ENCODE results near the gene ARHGEF17.

Gene ARHGEF17, protein sequence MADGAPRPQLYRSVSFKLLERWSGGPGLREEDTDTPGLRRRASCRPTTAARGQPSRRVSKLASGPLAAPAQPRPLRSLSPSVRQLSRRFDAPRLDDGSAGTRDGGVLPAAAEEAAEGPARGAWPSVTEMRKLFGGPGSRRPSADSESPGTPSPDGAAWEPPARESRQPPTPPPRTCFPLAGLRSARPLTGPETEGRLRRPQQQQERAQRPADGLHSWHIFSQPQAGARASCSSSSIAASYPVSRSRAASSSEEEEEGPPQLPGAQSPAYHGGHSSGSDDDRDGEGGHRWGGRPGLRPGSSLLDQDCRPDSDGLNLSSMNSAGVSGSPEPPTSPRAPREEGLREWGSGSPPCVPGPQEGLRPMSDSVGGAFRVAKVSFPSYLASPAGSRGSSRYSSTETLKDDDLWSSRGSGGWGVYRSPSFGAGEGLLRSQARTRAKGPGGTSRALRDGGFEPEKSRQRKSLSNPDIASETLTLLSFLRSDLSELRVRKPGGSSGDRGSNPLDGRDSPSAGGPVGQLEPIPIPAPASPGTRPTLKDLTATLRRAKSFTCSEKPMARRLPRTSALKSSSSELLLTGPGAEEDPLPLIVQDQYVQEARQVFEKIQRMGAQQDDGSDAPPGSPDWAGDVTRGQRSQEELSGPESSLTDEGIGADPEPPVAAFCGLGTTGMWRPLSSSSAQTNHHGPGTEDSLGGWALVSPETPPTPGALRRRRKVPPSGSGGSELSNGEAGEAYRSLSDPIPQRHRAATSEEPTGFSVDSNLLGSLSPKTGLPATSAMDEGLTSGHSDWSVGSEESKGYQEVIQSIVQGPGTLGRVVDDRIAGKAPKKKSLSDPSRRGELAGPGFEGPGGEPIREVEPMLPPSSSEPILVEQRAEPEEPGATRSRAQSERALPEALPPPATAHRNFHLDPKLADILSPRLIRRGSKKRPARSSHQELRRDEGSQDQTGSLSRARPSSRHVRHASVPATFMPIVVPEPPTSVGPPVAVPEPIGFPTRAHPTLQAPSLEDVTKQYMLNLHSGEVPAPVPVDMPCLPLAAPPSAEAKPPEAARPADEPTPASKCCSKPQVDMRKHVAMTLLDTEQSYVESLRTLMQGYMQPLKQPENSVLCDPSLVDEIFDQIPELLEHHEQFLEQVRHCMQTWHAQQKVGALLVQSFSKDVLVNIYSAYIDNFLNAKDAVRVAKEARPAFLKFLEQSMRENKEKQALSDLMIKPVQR (N-terminal part only)

DNA sequence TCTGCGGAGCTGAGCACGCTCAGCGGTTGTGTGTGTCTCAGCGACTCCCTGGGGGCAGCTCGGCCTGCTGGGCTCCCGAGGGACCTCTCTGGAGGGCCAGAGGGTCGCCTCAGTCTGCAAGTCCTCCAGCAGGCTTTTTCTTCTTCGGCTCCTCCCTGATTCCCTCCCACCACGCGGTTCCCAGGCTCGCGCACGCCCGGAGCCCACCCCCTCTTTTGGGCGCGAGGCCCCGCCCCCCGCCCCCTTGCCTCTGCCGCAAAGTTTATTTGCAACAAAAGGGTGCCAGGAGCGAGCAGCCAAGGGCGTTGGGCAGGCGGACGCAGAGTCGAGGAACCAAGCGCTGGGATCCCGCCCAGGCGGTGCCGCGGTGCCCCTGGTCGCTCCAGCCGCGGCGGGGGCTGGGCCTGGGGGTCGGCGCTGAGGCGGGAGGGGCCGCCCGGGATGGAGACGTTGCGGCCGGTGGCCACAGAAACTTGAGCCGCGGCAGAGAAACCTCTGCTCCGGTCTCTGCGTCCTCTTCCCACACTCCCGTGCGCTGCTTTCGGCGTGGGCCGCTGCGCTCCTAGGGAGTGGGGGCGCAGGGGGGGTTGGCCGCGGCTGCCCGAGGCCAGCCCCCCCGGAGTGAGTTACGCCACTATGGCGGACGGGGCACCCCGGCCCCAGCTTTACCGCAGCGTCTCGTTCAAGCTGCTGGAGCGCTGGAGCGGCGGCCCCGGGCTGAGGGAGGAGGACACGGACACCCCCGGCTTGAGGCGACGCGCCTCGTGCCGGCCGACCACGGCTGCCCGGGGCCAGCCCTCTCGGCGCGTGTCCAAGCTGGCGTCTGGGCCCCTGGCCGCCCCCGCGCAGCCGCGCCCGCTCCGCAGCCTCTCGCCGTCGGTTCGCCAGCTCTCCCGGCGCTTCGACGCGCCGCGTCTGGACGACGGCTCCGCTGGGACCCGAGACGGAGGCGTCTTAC, at the start of gene ARHGEF17:
Gene ARHGEF17 (plus strand): TSS at position 274 of the 958 bp plus-strand sequence. CDS start 363 bp downstream, at position 637.
- H3K9ac ChIP-seq (ENCODE audit: low read depth, low read length), result peak within 1 kb of the TSS; percentile 75
- H3K4me1 ChIP-seq (ENCODE audit: insufficient read depth, low read length), result peaks cover 6% of the 10 kb centered on the region; the same call in 1 of the 2 replicates
- no peaks in the 10 kb centered on the region for H3K9me3 ChIP-seq (ENCODE audit: control insufficient read depth, insufficient read depth, low read length)
- no peaks in the 10 kb centered on the region for H3K36me3 ChIP-seq (ENCODE audit: insufficient read depth, low read length)

DNA sequence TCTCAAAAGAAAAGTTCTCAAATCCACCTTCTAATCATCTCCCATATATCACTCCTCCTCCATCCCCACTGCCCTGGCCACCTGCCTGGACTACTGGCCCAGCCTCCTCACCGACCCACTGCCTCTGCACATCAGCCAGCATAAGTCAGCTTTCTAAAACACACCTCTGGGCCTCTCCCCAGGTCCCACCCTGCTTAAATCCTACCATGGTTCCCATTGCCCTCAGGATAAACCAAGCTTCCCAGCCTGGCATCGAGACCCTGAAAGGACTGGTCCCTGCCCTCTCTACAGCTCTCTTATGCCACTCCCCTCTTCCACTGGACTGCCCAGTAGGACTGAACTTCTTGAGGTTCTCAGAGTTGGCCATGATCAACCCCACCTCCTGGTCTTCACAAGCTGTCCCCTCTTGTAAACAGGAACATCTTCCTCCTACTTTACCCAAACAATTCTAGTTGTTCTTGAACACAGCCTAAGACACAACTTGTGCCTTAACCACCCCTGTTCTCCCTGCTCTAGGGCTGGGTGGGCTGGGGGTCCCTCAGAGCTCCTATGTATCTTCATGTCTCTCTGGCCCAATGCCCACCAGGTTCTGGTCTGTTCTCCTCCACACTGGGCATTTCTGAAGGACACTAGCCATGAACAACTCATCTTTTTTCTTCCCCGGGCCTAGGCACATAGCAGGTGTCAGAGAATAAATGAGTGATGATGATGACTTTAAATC, 48.5 kb upstream of the ARHGEF17 start:
- Histone ChIP-seq H3K36me3 (ENCODE audit: insufficient read depth, low read length) (no peaks in the 10 kb centered on the region), H3K9ac (ENCODE audit: low read depth, low read length) (no peak overlapping the region), H3K4me1 (ENCODE audit: insufficient read depth, low read length) (peaks cover 6% of the 10 kb centered on the region; the same call in 1 of the 2 replicates), H3K9me3 (ENCODE audit: control insufficient read depth, insufficient read depth, low read length) (no peaks in the 10 kb centered on the region)

DNA sequence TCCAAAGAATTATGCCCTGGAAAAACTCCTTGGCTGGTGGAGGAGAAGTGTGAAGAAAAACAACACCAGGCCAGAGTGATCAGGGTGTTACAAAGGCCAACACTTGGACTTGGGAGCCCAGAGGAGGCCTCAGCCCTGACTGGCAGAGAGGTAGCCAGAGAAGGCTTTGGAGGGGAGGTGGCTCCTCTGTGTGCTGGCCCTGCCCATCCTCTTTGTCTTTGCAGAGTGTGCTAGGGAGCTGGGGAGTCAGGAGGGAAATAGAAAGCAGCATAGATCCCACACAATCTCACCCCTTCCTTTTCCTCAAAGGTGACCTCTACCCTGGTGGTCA, 48.0 kb upstream of the ARHGEF17 start:
- Histone ChIP-seq H3K4me1 (ENCODE audit: insufficient read depth, low read length) (peaks cover 6% of the 10 kb centered on the region; the same call in 1 of the 2 replicates), H3K36me3 (ENCODE audit: insufficient read depth, low read length) (no peaks in the 10 kb centered on the region), H3K9ac (ENCODE audit: low read depth, low read length) (no peak overlapping the region), H3K9me3 (ENCODE audit: control insufficient read depth, insufficient read depth, low read length) (no peaks in the 10 kb centered on the region)

DNA sequence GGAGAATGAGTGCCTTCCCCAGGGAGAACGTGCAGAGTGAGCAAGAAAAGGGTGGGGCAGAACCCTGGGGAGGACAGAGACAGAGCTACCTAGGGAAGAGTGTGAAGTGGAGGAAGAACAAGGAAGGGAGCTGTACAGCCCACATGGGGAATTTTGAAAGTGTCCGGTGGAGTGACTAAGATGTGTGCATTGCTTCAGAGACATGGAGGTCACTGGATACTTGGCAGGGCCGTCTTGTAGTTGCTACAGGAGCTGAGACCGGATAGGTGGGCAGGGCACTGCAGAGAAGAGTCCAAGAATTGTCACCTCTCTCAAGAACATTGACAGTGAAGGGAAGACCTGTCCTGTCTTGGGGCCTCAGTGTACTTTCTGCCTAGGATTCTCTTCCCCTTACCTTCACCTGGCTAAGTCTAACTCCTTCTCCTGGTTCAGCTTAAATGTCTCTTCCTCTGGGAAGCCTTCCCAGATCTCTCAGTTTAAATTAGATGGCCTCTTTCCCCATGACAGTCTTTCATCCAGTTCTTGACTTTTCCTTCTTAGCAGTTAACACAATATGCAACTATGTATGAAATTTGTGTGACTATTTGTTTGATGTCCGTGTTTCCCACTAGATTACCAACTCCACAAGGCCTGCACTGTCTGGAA, 45.1 kb upstream of the ARHGEF17 start:
- H3K9me3 ChIP-seq (ENCODE audit: control insufficient read depth, insufficient read depth, low read length), result no peaks in the 10 kb centered on the region
- H3K4me1 ChIP-seq (ENCODE audit: insufficient read depth, low read length), result no peaks in the 10 kb centered on the region
- H3K36me3 ChIP-seq (ENCODE audit: insufficient read depth, low read length), result no peaks in the 10 kb centered on the region
- no peak overlapping the region for H3K9ac ChIP-seq (ENCODE audit: low read depth, low read length)

DNA sequence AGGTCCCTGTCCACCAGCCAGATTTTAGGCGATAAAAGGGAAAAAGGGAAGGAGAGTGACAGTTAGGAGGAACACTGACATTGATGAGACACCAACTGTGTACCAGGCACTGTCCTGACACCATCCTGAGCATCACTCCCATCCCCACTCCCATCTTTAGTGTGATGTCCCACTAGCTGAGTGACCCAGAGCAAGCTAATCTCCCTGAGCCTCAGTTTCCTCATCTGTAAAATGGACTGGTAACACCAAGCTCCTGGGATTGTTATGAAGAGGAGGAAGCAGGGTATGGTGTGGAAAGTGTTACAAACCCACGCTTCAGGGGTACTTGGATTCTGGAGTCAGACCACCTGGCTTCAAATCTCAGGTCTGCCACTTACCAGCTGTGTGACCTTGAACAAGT, 44.4 kb upstream of the ARHGEF17 start:
- no peak overlapping the region for H3K9ac ChIP-seq (ENCODE audit: low read depth, low read length)
- H3K4me1 ChIP-seq (ENCODE audit: insufficient read depth, low read length), result no peaks in the 10 kb centered on the region
- H3K9me3 ChIP-seq (ENCODE audit: control insufficient read depth, insufficient read depth, low read length), result no peaks in the 10 kb centered on the region
- no peaks in the 10 kb centered on the region for H3K36me3 ChIP-seq (ENCODE audit: insufficient read depth, low read length)

DNA sequence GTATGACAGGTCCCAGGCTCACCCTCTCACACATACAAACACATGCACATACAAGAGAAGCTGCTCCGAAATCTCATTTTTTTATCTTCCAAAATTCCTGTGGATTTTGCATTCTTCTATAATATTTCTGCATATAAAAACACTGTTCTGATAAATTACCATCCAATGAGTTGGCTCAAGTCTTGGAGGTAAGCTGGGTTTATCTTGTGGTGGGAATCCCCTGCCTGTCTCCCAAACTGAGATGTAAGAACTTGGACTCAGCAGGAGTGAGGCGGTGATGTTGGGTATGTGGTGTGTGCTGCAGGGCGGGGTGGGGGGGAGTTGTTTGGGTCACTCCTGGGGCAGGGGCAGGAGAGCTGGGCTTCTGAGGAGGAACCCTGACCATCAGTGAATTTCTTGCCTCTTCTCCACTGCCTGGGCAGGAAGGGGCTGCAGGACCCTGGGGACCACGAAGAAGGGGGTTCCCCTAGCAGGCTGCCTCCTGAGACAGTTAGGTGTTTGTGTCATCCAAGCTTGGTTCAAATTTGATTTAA, 42.7 kb upstream of the ARHGEF17 start:
- Histone ChIP-seq H3K36me3 (ENCODE audit: insufficient read depth, low read length) (no peaks in the 10 kb centered on the region), H3K9me3 (ENCODE audit: control insufficient read depth, insufficient read depth, low read length) (no peaks in the 10 kb centered on the region), H3K4me1 (ENCODE audit: insufficient read depth, low read length) (peaks cover 12% of the 10 kb centered on the region), H3K9ac (ENCODE audit: low read depth, low read length) (no peak overlapping the region)

DNA sequence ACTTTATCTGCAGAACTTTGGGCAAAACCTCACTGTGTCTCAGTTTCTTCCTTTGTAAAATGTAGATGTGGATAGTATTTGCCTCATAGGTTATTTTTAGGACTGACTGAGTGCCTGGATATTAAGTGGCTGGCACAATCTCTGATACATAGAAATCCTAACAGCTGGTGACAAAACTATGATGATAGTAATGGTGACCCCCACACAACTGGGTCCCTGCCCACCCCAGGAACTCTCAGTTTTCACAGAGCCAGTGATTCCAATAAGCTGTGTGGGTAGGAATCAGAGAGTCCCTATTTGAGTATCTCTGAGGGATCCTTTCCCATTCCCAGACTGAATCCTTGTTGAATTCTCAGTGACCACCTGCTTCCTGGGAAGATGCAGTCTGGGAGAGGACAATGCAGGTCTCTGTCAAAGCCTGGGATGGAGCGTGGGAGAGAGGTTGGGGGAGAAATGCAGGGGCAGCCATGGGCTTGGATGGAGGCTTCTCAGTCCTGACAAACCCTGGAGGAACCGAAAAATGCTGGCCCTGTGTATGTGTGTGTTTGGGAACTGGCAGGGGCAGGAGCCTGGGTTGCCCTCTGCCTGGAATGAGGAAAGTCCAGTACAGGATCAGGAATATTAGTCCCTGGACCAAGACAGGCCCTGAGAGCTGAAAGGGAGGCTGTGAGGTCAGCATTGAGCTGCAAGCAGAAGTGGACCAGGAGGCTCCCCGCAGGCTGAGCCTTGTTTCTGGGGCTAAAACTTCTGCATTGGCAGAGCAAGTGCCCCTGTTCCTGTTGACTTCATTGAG, 42.0 kb upstream of the ARHGEF17 start:
- Histone ChIP-seq H3K9ac (ENCODE audit: low read depth, low read length) (no peak overlapping the region), H3K9me3 (ENCODE audit: control insufficient read depth, insufficient read depth, low read length) (no peaks in the 10 kb centered on the region), H3K36me3 (ENCODE audit: insufficient read depth, low read length) (no peaks in the 10 kb centered on the region), H3K4me1 (ENCODE audit: insufficient read depth, low read length) (peaks cover 13% of the 10 kb centered on the region)

DNA sequence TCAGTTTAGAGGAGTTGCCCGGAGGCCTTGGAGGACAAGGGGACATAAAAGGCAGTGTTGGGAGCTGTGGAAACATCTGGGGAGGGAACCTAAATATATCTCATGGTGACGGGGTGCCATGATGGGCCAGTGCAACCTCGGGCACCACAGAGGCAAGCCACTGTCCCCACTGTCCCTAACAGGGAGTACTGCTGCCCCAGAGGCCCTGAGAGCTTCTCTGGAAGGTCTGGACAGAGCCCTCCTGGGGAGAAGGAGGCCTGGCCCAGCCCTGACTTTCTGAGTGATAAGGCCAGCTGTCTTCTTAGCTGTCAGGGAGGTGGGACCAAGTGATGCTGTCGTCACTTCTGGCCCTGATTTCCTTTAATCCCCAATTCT, 41.4 kb upstream of the ARHGEF17 start:
- H3K4me1 ChIP-seq (ENCODE audit: insufficient read depth, low read length), result peaks cover 14% of the 10 kb centered on the region
- H3K9ac ChIP-seq (ENCODE audit: low read depth, low read length), result no peak overlapping the region
- no peaks in the 10 kb centered on the region for H3K36me3 ChIP-seq (ENCODE audit: insufficient read depth, low read length)
- no peaks in the 10 kb centered on the region for H3K9me3 ChIP-seq (ENCODE audit: control insufficient read depth, insufficient read depth, low read length)

DNA sequence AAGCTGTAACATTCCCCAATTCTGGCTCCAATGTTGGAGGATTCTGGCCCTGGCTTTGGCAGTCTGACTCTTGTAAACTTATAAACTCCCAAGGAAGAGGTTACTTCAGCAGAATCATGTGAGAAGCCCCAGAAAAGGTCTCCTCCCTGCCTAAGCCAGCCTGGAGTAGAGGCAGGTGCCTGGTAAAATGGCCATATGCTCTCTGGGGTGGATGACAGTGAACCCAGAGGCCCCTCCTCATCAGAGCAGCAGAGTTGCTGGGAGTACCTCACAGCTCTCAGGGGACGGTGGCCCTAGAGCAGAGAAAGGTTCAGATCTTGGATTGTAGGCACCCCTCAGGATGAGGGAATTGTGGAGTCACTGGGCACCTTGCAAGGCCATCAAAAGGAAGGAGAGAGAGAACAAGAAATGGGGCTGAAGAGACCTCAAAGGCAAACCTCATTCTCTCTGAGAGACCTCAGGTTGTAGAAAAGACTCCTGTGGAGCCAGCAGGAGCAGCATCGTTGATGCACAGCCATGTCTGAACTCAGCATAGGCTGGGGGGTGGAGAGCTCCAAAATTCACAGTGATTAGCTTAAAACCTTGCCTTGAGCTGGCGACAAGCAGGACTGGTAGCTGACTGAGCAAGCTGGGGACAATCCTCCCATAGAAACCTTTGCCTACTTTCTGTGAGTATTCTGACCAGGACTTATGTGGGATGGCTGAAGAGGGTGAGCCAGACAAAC, 40.8 kb upstream of the ARHGEF17 start:
- Histone ChIP-seq H3K9ac (ENCODE audit: low read depth, low read length) (no peak overlapping the region), H3K36me3 (ENCODE audit: insufficient read depth, low read length) (no peaks in the 10 kb centered on the region), H3K9me3 (ENCODE audit: control insufficient read depth, insufficient read depth, low read length) (no peaks in the 10 kb centered on the region), H3K4me1 (ENCODE audit: insufficient read depth, low read length) (peaks cover 21% of the 10 kb centered on the region)

DNA sequence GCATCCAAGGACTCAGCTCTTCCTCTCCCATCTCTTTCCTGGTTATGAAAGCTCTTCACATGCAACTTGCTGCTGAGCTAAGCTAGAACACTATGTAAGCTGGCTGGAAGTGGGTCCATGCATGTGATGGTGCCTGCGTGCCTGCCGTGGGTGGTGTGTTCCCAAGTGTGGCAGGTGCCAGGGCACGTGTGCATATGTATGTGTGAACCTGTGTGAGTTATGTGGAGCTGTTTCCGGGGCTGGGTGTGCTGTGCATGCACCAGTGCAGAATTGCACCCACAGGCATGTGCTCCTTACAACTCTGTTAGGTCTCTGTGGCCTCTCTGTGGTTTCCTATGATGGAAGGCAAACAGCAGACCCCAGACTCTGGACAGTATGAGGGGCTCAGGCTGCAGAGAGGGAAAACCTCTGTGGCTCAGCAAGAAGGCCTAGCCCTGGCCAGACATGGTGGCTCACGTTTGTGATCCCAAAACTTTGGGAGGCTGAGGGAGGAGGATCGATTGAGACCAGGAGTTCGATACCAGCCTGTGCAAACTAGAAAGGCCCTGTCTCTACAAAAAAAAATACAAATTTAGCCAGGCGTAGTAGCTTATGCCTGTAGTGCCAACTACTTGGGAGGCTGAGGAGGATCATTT, 40.1 kb upstream of the ARHGEF17 start:
- no peaks in the 10 kb centered on the region for H3K9me3 ChIP-seq (ENCODE audit: control insufficient read depth, insufficient read depth, low read length)

DNA sequence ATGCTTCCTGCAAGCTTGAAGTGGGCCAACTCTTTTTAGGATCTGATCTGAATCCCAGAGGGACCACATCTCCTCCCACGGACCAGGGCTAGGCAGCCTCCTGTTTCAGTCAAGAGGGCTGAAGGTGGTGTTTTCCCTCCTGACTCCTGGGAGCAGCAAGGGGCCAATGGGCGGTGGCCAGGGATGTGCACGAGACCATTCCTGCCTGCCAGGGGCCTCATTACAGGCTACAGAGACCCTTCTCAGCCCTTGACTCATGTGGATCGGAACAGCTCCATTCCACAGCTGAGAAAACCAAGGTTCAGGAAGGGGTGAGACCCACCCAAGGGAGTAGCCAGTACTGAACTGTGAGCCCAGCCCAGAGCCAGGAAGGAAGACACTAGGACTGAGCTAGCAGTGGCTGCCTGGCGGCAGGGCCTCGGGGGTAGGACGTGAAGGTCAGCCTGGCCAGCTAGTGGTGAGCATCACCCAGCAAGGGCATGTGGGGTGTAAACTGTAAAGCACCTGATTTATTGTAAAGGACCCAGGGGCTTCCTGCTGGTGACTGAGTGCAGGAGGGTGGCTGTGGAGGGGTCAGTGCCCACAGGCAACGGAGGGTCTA, 39.3 kb upstream of the ARHGEF17 start:
- Histone ChIP-seq H3K9me3 (ENCODE audit: control insufficient read depth, insufficient read depth, low read length) (no peaks in the 10 kb centered on the region), H3K4me1 (ENCODE audit: insufficient read depth, low read length) (peaks cover 22% of the 10 kb centered on the region), H3K9ac (ENCODE audit: low read depth, low read length) (no peak overlapping the region), H3K36me3 (ENCODE audit: insufficient read depth, low read length) (no peaks in the 10 kb centered on the region)

More for the DNA sequence above, 40.1 kb upstream of the ARHGEF17 start:
- peaks cover 22% of the 10 kb centered on the region for H3K4me1 ChIP-seq (ENCODE audit: insufficient read depth, low read length)
- H3K9ac ChIP-seq (ENCODE audit: low read depth, low read length), result no peak overlapping the region
- H3K36me3 ChIP-seq (ENCODE audit: insufficient read depth, low read length), result no peaks in the 10 kb centered on the region
